Right cardiac atrium (tissue), 5 donors: ENCODE data around the gene ZNF521. TPM values are rescaled to one million over a fixed set of nuclear protein-coding genes. Genes with fewer than 3 reads are reported as not detected.

Experiments used
- ATAC-seq, 2 donors: fragments of 200-7000 bp; cut with Tn5 transposase; one replicate each; pipeline versions ENCODE4 v1.8.0 to v1.9.1; 2020; ENCODE audit warnings: moderate library complexity in 2 of 2, mild to moderate bottlenecking in 1 of 2
- DNase-seq, 3 donors: peaks; one replicate each; pipeline ENCODE4 v3.0.0-alpha.2; 2020
- H3K27ac ChIP-seq: one replicate; pipeline ENCODE4 v1.5.1; 2013; ENCODE audit warnings: mild to moderate bottlenecking, low read length, control low read depth, moderate library complexity
- H3K27me3 ChIP-seq: one replicate; pipeline ENCODE4 v1.6.1; 2013; ENCODE audit not compliant: control insufficient read depth, insufficient read depth
- H3K4me1 ChIP-seq: one replicate; pipeline ENCODE4 v1.6.1; 2013; ENCODE audit warnings: low read length; ENCODE audit not compliant: control insufficient read depth, insufficient read depth
- H3K4me3 ChIP-seq: one replicate; pipeline ENCODE4 v1.5.1; 2013; ENCODE audit warnings: low read length, control low read depth
- H3K9me3 ChIP-seq: one replicate; pipeline ENCODE4 v1.6.1; 2013; ENCODE audit warnings: low read length; ENCODE audit not compliant: control insufficient read depth
- WGBS: extraction: QIAGEN DNeasy Blood & Tissue Kit; methylation state at CpG from one replicate; pipeline ENCODE4 v1.1.7; 2013; 5-methylcytosine and 5-hydroxymethylcytosine counted together
- intact Hi-C, 4 donors: fragments of 100-400 bp; cut with DNase I; formaldehyde crosslinking; loops; one replicate each; pipeline versions ENCODE4 v1.11.0 to v1.14.0; 2022 to 2023
- polyA plus RNA-seq: library from polyadenylated mRNA; stranded (reverse); fragments of 200-250 nt; gene quantifications from one replicate; pipeline ENCODE4 v1.2.3, GENCODE V29; 2013
- total RNA-seq, 4 donors: library from RNA; stranded (reverse); fragmentation: NEBNext Ultra II Directional; extraction: Animal tissue kit (Norgen Biotek cat#: 25700); gene quantifications; one replicate each; pipeline ENCODE4 v1.2.1, GENCODE V29; 2021
- donor health status: healthy with polysubstance abuse.
- donor health status: DM: no; HTN: yes; CAD: no.
- donor health status: DM: no; HTN: no; CAD: no.
- donor health status: DM: no; HTN: yes; CAD: no; lungs with severe emphysema.
- donor health status: DM: yes; HTN: yes; CAD: no.

ZNF521 gene
- total and polyA plus RNA-seq, 5 donors: 7.2 to 54.5 (median 38.8) TPM

- ATAC-seq: no peak
- no peaks in the 10 kb centered on the region for H3K9me3 ChIP-seq
- no peaks in the 10 kb centered on the region for H3K27me3 ChIP-seq
- WGBS: 37% methylated on average over 1 of the region's 1 CpG
- no peak overlapping the region for H3K4me3 ChIP-seq
- H3K27ac ChIP-seq: no peak overlapping the region
- no peaks in the 10 kb centered on the region for H3K4me1 ChIP-seq
- DNase-seq: no peak
- intact Hi-C loops: no loop called here
These were observed 38.7 kb downstream of the ZNF521 start for GRCh38 chr18:25313268-25313667.

DNA sequence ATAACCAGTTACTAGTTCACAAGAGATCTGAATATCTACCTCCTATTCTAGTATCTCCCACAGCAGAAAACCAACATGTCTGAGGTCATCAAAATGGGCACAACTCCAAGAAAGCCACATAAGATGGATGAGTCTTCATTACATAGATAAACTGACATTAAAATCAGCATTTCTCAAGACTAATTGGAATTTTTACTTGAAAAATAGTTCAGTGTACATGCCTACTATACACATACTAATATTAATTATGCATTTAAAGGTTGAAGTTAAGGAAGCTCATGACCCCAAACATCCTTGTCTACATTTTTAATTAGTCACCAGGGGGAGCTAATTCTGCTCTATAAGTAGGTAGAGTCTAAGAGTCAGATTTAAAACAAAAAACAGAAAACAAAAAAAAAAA, 41.9 kb downstream of the ZNF521 start:
- Histone ChIP-seq H3K4me1 (peaks cover 1% of the 10 kb centered on the region), H3K4me3 (no peak overlapping the region), H3K9me3 (no peaks in the 10 kb centered on the region), H3K27ac (no peak overlapping the region), H3K27me3 (no peaks in the 10 kb centered on the region)
- no peak for ATAC-seq
- intact Hi-C loops: no loop called here
- DNase-seq: no peak

DNA sequence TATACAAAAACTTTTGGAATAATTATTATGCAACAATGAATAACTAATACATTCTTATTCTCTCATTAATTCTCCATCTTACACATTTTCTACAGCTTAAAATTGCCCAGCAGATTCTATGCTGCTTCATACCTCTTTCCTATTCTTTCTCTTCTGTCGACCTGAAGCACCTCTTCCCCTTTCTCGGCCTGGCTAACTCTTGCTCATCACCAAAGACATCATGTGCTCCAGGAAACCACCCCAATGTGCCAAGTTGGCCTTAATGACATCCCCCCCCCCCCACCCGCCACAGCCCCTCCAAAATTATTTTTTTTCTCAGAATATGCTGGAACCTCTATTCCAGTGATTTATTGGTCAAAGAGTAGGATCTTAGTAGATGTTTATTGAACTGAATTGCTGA, 43.6 kb downstream of the ZNF521 start:
- Histone ChIP-seq H3K9me3 (no peaks in the 10 kb centered on the region), H3K27me3 (no peaks in the 10 kb centered on the region), H3K27ac (no peak overlapping the region), H3K4me1 (peaks cover 1% of the 10 kb centered on the region), H3K4me3 (no peak overlapping the region)
- ATAC-seq: no peak
- no peak for DNase-seq
- intact Hi-C loops: no loop called here
- 89% methylated on average over 3 of the region's 3 CpGs for WGBS

DNA sequence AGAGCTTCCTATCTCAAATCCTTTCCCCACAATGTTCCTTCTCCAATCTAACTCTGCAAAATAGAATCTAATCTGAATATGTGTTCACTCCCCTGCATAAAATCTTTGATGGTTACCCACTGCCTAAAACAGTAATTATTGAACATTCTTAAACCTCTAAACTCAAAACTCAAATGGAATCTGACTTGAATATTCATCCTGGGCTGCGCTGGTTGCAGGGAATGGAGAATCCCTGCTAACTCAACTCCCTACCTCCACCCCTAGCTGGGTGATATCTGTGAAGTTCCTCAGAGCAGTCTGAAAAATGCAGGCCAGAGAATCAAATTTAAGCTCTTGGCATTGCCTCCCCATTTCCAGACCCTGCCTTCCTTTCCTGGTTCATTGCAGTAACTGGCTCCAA, 44.8 kb downstream of the ZNF521 start:
- Histone ChIP-seq H3K9me3 (no peaks in the 10 kb centered on the region), H3K27me3 (no peaks in the 10 kb centered on the region), H3K4me1 (peaks cover 1% of the 10 kb centered on the region), H3K4me3 (no peak overlapping the region), H3K27ac (no peak overlapping the region)
- DNase-seq: no peak
- 98% methylated on average over 1 of the region's 1 CpG for WGBS
- intact Hi-C loops: no loop called here
- no peak for ATAC-seq

- no peaks in the 10 kb centered on the region for H3K9me3 ChIP-seq
- intact Hi-C loops: no loop called here
- peaks cover 1% of the 10 kb centered on the region for H3K4me1 ChIP-seq
- no peak overlapping the region for H3K4me3 ChIP-seq
- no peaks in the 10 kb centered on the region for H3K27me3 ChIP-seq
- WGBS: 96% methylated on average over 1 of the region's 1 CpG
- no peak for ATAC-seq
- H3K27ac ChIP-seq: no peak overlapping the region
- DNase-seq: no peak
These were observed 45.3 kb downstream of the ZNF521 start for GRCh38 chr18:25306671-25307070.

- no peak overlapping the region for H3K4me3 ChIP-seq
- H3K9me3 ChIP-seq: no peaks in the 10 kb centered on the region
- no peak overlapping the region for H3K27ac ChIP-seq
- no peaks in the 10 kb centered on the region for H3K27me3 ChIP-seq
- peaks cover 1% of the 10 kb centered on the region for H3K4me1 ChIP-seq
- intact Hi-C loops: no loop called here
- ATAC-seq (no peak), DNase-seq (no peak)
These were observed 46.4 kb downstream of the ZNF521 start for GRCh38 chr18:25305584-25305983.

GRCh38 chr18:25300492-25300891, 51.5 kb downstream of the ZNF521 start:
- ATAC-seq (no peak), DNase-seq (no peak)
- intact Hi-C loops: no loop called here
- Histone ChIP-seq H3K4me1 (peaks cover 2% of the 10 kb centered on the region), H3K27ac (no peak overlapping the region), H3K4me3 (no peak overlapping the region), H3K9me3 (no peaks in the 10 kb centered on the region), H3K27me3 (no peaks in the 10 kb centered on the region)
- WGBS: 94% methylated on average over 2 of the region's 2 CpGs

DNA sequence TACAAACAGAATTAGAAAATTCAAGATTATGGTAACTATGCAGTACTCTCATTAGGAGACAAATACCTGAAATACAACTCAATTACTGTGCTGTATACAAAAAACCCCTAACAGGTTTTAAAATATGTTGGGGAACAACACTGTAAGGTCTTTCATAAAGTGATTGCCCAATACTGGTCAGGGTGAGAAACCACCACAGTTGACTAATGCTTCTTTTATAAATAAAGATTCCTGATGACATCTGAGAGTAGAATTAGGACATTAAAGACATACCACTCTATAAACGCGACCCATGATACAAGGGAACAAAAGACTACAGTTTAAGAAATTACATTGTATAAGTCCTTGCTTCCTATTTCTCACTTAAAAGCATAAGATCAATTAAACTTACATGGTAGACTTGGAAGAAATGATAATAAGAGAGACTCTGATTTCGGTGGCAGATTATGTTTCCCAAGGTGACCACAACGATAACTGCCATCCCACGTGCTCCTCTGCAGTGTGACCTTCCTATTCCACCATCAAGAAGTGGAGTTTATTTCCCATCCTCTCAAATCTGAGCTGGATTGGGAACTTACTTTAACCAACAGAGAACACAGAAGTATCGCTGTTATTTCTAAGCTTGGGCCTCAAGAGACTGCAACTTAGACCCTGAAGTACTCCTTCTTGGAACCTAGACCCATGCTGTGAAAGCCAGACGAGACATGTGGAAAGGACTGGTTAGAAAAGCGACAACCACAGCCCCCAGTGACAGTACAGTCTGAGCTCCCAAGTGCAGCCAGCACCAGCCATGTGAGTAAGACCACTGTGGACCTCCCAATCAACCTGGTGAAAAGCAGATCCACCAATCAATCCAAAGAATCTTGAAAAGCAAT, 52.3 kb downstream of the ZNF521 start:
- peaks cover 2% of the 10 kb centered on the region for H3K4me1 ChIP-seq
- no peaks in the 10 kb centered on the region for H3K27me3 ChIP-seq
- H3K27ac ChIP-seq: no peak overlapping the region
- no peaks in the 10 kb centered on the region for H3K9me3 ChIP-seq
- no peak overlapping the region for H3K4me3 ChIP-seq
- DNase-seq: no peak
- intact Hi-C loops: no loop called here
- ATAC-seq: peak in 1 of 2 donors; percentile 43
- WGBS: 76% methylated on average over 8 of the region's 8 CpGs

DNA sequence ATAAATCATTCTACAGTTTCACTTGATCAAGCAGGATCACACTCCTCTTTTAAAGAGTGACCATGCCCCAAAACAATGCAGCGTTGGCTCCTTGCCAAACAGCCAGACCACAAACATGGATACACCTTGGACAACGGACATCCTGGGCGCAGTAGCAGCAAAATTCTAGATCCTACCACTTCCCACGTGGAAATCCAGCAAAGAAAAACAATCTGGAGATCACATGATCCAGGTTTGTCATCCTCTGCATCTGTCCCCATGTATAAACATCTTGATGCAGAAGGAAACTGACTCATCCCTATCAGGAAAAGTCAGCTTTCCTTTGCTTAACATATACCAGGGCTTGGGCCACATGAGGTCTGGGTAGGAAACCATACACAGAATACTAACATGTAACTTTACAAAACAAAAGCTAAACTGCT, 53.1 kb downstream of the ZNF521 start:
- Histone ChIP-seq H3K27me3 (no peaks in the 10 kb centered on the region), H3K27ac (peak overlapping the region; percentile 23), H3K4me1 (peaks cover 2% of the 10 kb centered on the region), H3K4me3 (no peak overlapping the region), H3K9me3 (no peaks in the 10 kb centered on the region)
- DNase-seq (peak in 2 of 3 donors; percentile 39 to 59), ATAC-seq (peak; percentile 43 to 94)
- intact Hi-C loops: no loop called here
- 36% methylated on average over 4 of the region's 4 CpGs for WGBS

DNA sequence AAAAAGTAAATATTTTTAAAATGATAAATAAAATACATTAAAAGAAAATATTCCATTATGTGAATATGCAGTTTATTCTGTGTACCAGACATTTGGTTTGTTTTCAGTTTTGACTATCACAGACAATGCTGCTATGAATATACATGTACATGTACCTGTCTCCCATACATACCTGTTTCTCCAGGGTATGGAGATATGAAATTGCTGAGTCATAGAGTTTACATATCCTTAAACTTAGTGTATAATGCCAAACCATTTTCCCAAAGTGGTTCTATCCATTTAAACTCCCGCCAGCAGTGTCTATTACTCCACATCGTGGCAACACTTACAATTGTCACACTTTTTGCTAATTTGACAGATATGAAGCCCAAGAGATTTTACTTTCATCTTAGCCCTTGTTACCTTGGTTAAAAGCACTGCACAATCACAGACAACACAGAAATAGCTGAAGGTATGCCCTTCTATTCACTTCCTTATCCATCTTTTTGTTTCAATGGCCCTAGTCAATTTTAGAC, 56.3 kb downstream of the ZNF521 start:
- intact Hi-C loops: no loop called here
- ATAC-seq (no peak), DNase-seq (no peak)
- H3K27ac ChIP-seq: no peak overlapping the region
- no peaks in the 10 kb centered on the region for H3K27me3 ChIP-seq
- 81% methylated on average over 2 of the region's 2 CpGs for WGBS
- no peaks in the 10 kb centered on the region for H3K9me3 ChIP-seq
- peaks cover 2% of the 10 kb centered on the region for H3K4me1 ChIP-seq
- no peak overlapping the region for H3K4me3 ChIP-seq

GRCh38 chr18:25291150-25291549, 60.8 kb downstream of the ZNF521 start:
- DNase-seq: no peak
- Histone ChIP-seq H3K4me1 (peaks cover 2% of the 10 kb centered on the region), H3K27me3 (no peaks in the 10 kb centered on the region), H3K27ac (no peak overlapping the region), H3K9me3 (no peaks in the 10 kb centered on the region), H3K4me3 (no peak overlapping the region)
- 94% methylated on average over 3 of the region's 3 CpGs for WGBS
- intact Hi-C loops: no loop called here
- ATAC-seq: no peak
